Measurements from ENCODE around the gene PTDSS2. TPM values are rescaled to one million over a fixed set of nuclear protein-coding genes. Genes with fewer than 3 reads are reported as not detected.

PTDSS2 gene
- total and polyA plus RNA-seq, 4 donors, result 5.1 to 15.6 (median 10.2) TPM

DNA sequence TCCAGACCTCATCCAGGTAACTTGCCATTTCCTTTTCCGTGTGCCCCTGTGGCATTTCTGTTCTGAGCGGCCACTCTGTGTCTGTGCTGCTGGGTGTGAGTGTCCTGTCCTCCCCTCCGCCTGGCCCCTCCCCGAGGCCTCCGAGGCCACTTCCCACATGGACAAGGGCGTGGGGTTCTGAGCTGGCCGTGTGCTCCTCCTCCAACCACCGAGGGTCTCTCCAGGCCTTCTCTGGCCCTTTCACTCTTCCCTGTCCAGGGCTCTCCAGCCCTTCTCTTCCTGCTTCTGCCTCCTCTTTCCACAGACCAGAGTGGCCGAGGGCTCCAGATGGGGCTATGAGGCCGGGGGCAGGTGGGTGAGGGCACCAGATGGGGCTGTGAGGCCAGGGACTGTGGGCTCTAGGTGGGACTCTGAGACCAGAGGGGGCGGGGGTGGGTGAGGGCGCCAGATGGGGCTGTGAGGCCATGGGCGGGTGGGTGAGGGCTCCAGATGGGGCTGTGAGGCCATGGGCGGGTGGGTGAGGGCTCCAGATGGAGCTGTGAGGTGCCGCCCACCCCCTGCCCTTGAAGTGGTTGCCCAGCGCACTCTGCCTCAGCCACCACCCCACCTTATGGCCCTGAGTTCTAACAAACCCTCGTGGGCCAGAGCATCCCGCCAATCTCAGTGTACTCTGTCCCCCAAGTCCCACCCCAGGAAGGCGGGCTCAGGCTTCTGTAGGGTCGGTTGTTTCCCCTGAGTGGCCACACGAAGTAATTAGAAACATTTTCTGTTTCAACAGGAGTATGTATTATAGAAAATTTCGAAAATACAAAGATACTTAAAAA, 24.1 kb downstream of the PTDSS2 start:
- no peaks in the 10 kb centered on the region for H3K27me3 ChIP-seq (ENCODE audit: control insufficient read depth in 4 of 4, insufficient read depth in 4 of 4, low read length in 3 of 4)
- TF ChIP-seq HNF4A (conservative IDR thresholded peaks at IDR 0.05) (no peak), EGR1 (IDR thresholded peaks at IDR 0.05; ENCODE audit: low read depth in 2 of 2) (no peak), HNF4G (IDR thresholded peaks at IDR 0.05) (no peak), FOXA1 (IDR thresholded peaks at IDR 0.05) (no peak), YY1 (IDR thresholded peaks at IDR 0.05) (no peak), SP1 (IDR thresholded peaks at IDR 0.05) (no peak), ATF3 (IDR thresholded peaks at IDR 0.05) (no peak), GABPA (IDR thresholded peaks at IDR 0.05 in 1 of 2, conservative IDR thresholded peaks at IDR 0.05 in 1 of 2) (no peak), NR2F2 (IDR thresholded peaks at IDR 0.05) (no peak), RXRA (IDR thresholded peaks at IDR 0.05) (no peak), MAX (IDR thresholded peaks at IDR 0.05) (no peak), JUND (IDR thresholded peaks at IDR 0.05) (no peak), FOXA2 (IDR thresholded peaks at IDR 0.05) (no peak), RAD21 (IDR thresholded peaks at IDR 0.05) (no peak), TAF1 (conservative IDR thresholded peaks at IDR 0.05) (no peak)
- TF ChIP-seq, protein P1, sequence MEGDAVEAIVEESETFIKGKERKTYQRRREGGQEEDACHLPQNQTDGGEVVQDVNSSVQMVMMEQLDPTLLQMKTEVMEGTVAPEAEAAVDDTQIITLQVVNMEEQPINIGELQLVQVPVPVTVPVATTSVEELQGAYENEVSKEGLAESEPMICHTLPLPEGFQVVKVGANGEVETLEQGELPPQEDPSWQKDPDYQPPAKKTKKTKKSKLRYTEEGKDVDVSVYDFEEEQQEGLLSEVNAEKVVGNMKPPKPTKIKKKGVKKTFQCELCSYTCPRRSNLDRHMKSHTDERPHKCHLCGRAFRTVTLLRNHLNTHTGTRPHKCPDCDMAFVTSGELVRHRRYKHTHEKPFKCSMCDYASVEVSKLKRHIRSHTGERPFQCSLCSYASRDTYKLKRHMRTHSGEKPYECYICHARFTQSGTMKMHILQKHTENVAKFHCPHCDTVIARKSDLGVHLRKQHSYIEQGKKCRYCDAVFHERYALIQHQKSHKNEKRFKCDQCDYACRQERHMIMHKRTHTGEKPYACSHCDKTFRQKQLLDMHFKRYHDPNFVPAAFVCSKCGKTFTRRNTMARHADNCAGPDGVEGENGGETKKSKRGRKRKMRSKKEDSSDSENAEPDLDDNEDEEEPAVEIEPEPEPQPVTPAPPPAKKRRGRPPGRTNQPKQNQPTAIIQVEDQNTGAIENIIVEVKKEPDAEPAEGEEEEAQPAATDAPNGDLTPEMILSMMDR (IDR thresholded peaks at IDR 0.05; ENCODE audit: low read depth, low read length, missing input control), result no peak
- TF ChIP-seq, protein P2, sequence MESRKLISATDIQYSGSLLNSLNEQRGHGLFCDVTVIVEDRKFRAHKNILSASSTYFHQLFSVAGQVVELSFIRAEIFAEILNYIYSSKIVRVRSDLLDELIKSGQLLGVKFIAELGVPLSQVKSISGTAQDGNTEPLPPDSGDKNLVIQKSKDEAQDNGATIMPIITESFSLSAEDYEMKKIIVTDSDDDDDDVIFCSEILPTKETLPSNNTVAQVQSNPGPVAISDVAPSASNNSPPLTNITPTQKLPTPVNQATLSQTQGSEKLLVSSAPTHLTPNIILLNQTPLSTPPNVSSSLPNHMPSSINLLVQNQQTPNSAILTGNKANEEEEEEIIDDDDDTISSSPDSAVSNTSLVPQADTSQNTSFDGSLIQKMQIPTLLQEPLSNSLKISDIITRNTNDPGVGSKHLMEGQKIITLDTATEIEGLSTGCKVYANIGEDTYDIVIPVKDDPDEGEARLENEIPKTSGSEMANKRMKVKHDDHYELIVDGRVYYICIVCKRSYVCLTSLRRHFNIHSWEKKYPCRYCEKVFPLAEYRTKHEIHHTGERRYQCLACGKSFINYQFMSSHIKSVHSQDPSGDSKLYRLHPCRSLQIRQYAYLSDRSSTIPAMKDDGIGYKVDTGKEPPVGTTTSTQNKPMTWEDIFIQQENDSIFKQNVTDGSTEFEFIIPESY (IDR thresholded peaks at IDR 0.05), result no peak
- TF ChIP-seq, protein P3, sequence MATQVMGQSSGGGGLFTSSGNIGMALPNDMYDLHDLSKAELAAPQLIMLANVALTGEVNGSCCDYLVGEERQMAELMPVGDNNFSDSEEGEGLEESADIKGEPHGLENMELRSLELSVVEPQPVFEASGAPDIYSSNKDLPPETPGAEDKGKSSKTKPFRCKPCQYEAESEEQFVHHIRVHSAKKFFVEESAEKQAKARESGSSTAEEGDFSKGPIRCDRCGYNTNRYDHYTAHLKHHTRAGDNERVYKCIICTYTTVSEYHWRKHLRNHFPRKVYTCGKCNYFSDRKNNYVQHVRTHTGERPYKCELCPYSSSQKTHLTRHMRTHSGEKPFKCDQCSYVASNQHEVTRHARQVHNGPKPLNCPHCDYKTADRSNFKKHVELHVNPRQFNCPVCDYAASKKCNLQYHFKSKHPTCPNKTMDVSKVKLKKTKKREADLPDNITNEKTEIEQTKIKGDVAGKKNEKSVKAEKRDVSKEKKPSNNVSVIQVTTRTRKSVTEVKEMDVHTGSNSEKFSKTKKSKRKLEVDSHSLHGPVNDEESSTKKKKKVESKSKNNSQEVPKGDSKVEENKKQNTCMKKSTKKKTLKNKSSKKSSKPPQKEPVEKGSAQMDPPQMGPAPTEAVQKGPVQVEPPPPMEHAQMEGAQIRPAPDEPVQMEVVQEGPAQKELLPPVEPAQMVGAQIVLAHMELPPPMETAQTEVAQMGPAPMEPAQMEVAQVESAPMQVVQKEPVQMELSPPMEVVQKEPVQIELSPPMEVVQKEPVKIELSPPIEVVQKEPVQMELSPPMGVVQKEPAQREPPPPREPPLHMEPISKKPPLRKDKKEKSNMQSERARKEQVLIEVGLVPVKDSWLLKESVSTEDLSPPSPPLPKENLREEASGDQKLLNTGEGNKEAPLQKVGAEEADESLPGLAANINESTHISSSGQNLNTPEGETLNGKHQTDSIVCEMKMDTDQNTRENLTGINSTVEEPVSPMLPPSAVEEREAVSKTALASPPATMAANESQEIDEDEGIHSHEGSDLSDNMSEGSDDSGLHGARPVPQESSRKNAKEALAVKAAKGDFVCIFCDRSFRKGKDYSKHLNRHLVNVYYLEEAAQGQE (IDR thresholded peaks at IDR 0.05), result no peak
- H3K9me3 ChIP-seq (ENCODE audit: control insufficient read depth in 4 of 4, low read length in 3 of 4), result no peaks in the 10 kb centered on the region
- H3K36me3 ChIP-seq (ENCODE audit: control insufficient read depth in 4 of 4, insufficient read depth in 3 of 4, low read depth in 1 of 4, low read length in 3 of 4), result no peaks in the 10 kb centered on the region
- peaks cover 4 to 8% (median 5%) of the 10 kb centered on the region in 4 donors for H3K4me1 ChIP-seq (ENCODE audit: control insufficient read depth in 4 of 4, insufficient read depth in 4 of 4, low read length in 3 of 4)
- H3K9ac ChIP-seq (ENCODE audit: low read depth in 1 of 2, low read length in 2 of 2), result no peak overlapping the region
- no peak for DNase-seq (ENCODE audit: low spot score)
- H3K4me3 ChIP-seq (ENCODE audit: low read depth in 1 of 3, low read length in 3 of 3), result no peak overlapping the region
- no peak overlapping the region for H3K27ac ChIP-seq (ENCODE audit: low read depth in 1 of 2, low read length in 2 of 2)
- 92% methylated on average over 22 of the region's 22 CpGs for WGBS
